PFSK-1 (cell line): ENCODE data around the gene RABGAP1L.

Source experiments
- FOXP2 ChIP-seq: optimal IDR thresholded peaks from 2 replicates; pipeline ENCODE3; 2011; ENCODE audit warnings: borderline replicate concordance, control low read depth, inconsistent platforms; ENCODE audit not compliant: insufficient read depth; ENCODE audit errors: extremely low read length, extremely low read depth
- POLR2AphosphoS5 ChIP-seq: IDR thresholded peaks from 2 replicates; pipeline ENCODE4 v1.6.1; 2012; ENCODE audit warnings: low read depth, mild to moderate bottlenecking, control low read depth, low read length, moderate library complexity
- REST ChIP-seq, 2 experiments: IDR thresholded peaks; 2 replicates each; pipeline versions ENCODE4 v1.6.1 to v1.8.0; 2011 to 2012; ENCODE audit warnings: low read depth in 2 of 2, low read length in 2 of 2, control low read depth in 1 of 2, inconsistent platforms in 1 of 2, mild to moderate bottlenecking in 1 of 2, moderate library complexity in 1 of 2; ENCODE audit not compliant: insufficient read depth in 1 of 2
- SIN3A ChIP-seq: IDR thresholded peaks from 2 replicates; pipeline ENCODE4 v1.6.1; 2012; ENCODE audit warnings: mild to moderate bottlenecking, low read length, moderate library complexity, borderline replicate concordance; ENCODE audit not compliant: insufficient read depth
- TAF1 ChIP-seq: IDR thresholded peaks from 2 replicates; pipeline ENCODE4 v1.6.1; 2012; ENCODE audit warnings: low read length, control low read depth, borderline replicate concordance; ENCODE audit not compliant: insufficient read depth

Gene RABGAP1L

GRCh38 chr1:174686213-174686612 is 526.9 kb downstream of the RABGAP1L start:
- TF ChIP-seq POLR2AphosphoS5, result no peak
- no peak for TF ChIP-seq SIN3A
- TF ChIP-seq REST (IDR thresholded peaks at IDR 0.05; ENCODE audit: insufficient read depth in 1 of 2, low read depth in 2 of 2, low read length in 2 of 2), result no peak
- no peak for TF ChIP-seq FOXP2
- no peak for TF ChIP-seq TAF1

GRCh38 chr1:174689524-174689923 is 530.2 kb downstream of the RABGAP1L start:
- TF ChIP-seq REST (IDR thresholded peaks at IDR 0.05; ENCODE audit: insufficient read depth in 1 of 2, low read depth in 2 of 2, low read length in 2 of 2), result no peak

DNA sequence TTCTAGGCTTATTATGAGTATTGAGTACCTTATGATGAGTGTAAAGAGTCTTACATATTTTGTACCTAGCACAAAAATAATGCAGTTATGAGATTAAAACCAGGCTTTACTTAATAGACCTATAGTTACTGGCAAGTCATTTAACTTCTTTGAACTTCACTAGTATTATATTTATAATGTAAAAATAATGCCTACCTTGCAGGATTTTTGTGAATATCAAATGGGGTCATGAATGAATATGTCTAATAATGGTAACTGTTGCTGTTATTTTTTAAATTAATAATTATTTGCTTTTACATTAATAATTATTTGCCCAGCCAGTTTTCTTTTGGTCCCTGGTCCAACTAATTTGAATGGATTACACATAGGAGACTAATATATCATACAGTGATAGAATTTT is 530.9 kb downstream of the RABGAP1L start:
- TF ChIP-seq TAF1, result no peak
- no peak for TF ChIP-seq FOXP2
- TF ChIP-seq REST (IDR thresholded peaks at IDR 0.05; ENCODE audit: insufficient read depth in 1 of 2, low read depth in 2 of 2, low read length in 2 of 2), result no peak
- no peak for TF ChIP-seq POLR2AphosphoS5
- TF ChIP-seq SIN3A, result no peak

DNA sequence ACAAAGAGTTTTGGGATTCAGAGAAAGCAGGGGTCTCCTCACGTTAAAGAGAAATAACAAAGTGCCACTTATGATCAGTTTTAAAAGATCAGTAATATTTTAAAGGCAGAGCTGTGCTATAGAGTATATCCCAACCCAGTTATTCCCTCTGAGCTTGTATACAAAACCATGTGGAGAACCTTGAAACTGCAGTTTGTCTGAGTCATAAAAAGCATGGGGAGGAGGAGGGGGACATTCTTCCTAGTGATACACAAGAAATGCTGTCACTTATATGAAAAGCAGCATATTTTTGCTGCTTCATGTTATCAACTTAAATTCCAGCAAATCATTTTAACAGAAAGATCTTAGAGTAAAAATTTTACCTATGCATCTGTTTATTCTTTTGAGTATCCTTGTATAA is 533.0 kb downstream of the RABGAP1L start:
- TF ChIP-seq FOXP2, result no peak

DNA sequence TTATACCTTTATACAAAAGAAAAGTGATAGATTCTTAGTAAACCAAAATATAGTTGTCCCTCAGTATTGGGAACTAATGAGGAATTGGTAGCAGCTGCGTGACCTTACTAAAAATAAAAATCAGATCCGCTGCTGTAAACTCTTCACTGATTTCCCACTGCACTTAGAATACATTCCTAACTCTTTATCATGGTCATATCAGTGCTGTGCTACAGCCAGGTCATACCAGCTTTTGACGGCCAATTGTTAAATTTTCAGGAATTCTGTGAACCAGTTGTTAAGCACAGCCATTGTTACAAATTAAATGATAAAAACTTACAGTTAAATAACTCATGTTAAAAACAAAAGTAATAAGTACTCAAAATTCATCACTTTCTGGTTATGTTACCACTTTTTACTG is 533.8 kb downstream of the RABGAP1L start:
- TF ChIP-seq TAF1 (no peak), POLR2AphosphoS5 (no peak), FOXP2 (no peak)

DNA sequence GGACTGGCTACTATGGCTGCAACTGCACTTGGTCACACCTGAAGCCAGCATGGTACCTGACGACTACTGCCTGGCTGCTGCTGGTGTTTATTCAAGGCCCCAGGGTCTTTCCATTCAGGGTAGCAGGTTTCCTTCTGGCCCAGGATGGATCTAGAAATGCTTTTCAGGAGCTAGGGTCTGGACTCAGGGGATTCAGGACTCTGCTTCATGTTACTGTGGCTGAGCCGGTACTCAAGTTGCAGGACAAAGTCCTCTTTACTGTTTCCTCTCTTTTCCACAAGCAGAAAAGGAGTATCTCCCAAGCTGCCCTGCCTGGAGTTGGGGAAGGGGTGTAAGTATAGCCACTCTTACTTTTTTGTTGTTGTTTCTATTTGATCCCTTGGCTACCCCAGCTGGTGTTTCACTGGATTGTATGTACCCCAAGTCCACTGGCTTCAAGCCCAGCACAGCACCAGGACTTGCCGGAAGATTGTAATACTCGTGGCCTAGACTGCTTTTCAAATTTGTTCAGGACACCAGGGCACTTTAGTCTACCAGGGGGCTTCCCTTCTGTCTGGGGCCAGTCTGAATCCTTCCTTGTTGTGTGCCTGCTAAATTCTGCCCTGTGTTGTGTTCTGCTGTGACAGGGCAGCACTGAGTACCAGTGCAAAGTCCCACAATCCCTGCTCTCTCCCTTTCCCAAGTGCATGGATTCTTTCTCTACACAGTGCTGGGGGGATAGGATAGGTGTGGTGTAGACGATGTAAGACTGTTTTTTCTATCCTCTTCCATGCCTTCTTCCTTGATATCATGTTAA is 536.9 kb downstream of the RABGAP1L start:
- TF ChIP-seq TAF1 (no peak), REST (IDR thresholded peaks at IDR 0.05; ENCODE audit: insufficient read depth in 1 of 2, low read depth in 2 of 2, low read length in 2 of 2) (no peak), POLR2AphosphoS5 (no peak), SIN3A (no peak), FOXP2 (no peak)
